ENCODE results near the gene CFAP73. TPM values are rescaled to one million over a fixed set of nuclear protein-coding genes. Genes with fewer than 3 reads are reported as not detected.

CFAP73 gene
- total RNA-seq, 1 donor from 2014 or later = not detected

- no peak overlapping the region for H3K4me3 Mint-ChIP-seq (ENCODE audit: unreplicated experiment)
- H3K36me3 Mint-ChIP-seq (ENCODE audit: low read depth) = no peaks in the 10 kb centered on the region
- H3K27ac Mint-ChIP-seq (ENCODE audit: unreplicated experiment) = no peak overlapping the region
- peaks cover 15% of the 10 kb centered on the region for H3K27me3 Mint-ChIP-seq (ENCODE audit: low read depth)
- DNase-seq (ENCODE audit: low spot score) = no peak
- H3K4me1 Mint-ChIP-seq (ENCODE audit: low read depth) = no peaks in the 10 kb centered on the region
- TF ChIP-seq CTCF (IDR thresholded peaks at IDR 0.05) = no peak
- peaks cover 9% of the 10 kb centered on the region for H3K9me3 Mint-ChIP-seq (ENCODE audit: low read depth)
Measured at GRCh38 chr12:113142886-113143332, 6.6 kb upstream of the CFAP73 start.

DNA sequence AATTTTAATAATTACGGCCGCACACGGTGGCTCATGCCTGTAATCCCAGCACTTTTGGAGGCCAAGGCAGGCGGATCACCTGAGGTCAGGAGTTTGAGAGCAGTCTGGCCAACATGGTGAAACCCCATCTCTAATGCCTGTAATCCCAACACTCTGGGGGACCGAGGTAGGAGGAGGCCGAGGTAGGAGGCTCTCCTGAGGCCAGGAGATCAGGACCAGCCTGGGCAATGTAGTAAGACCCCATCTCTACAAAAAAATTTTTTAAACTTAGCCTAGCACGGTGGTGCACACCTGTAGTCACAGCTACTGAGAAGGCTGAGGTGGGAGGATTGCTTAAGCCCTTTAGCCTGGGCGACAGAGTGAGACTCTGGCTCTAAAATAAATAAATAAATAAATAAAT lies 5.6 kb upstream of the CFAP73 start:
- Mint-ChIP-seq H3K4me3 (ENCODE audit: unreplicated experiment) (no peak overlapping the region), H3K4me1 (ENCODE audit: low read depth) (no peaks in the 10 kb centered on the region), H3K9me3 (ENCODE audit: low read depth) (peaks cover 9% of the 10 kb centered on the region), H3K27ac (ENCODE audit: unreplicated experiment) (no peak overlapping the region), H3K36me3 (ENCODE audit: low read depth) (no peaks in the 10 kb centered on the region), H3K27me3 (ENCODE audit: low read depth) (peaks cover 16% of the 10 kb centered on the region)
- no peak for DNase-seq (ENCODE audit: low spot score)
- TF ChIP-seq CTCF (IDR thresholded peaks at IDR 0.05) = no peak

- TF ChIP-seq CTCF (IDR thresholded peaks at IDR 0.05) = no peak
- Mint-ChIP-seq H3K4me3 (ENCODE audit: unreplicated experiment) (no peak overlapping the region), H3K36me3 (ENCODE audit: low read depth) (no peaks in the 10 kb centered on the region), H3K27ac (ENCODE audit: unreplicated experiment) (no peak overlapping the region), H3K27me3 (ENCODE audit: low read depth) (peaks cover 18% of the 10 kb centered on the region), H3K4me1 (ENCODE audit: low read depth) (peaks cover 5% of the 10 kb centered on the region), H3K9me3 (ENCODE audit: low read depth) (peaks cover 9% of the 10 kb centered on the region)
- DNase-seq (ENCODE audit: low spot score) = no peak
Measured at GRCh38 chr12:113144806-113145205, 4.7 kb upstream of the CFAP73 start.

GRCh38 chr12:113145720-113146551 lies 3.6 kb upstream of the CFAP73 start:
- Mint-ChIP-seq H3K9me3 (ENCODE audit: low read depth) (peaks cover 9% of the 10 kb centered on the region), H3K27ac (ENCODE audit: unreplicated experiment) (no peak overlapping the region), H3K4me1 (ENCODE audit: low read depth) (peaks cover 7% of the 10 kb centered on the region), H3K4me3 (ENCODE audit: unreplicated experiment) (no peak overlapping the region), H3K27me3 (ENCODE audit: low read depth) (peaks cover 20% of the 10 kb centered on the region), H3K36me3 (ENCODE audit: low read depth) (no peaks in the 10 kb centered on the region)
- DNase-seq (ENCODE audit: low spot score) = no peak
- TF ChIP-seq CTCF (IDR thresholded peaks at IDR 0.05) = no peak

DNA sequence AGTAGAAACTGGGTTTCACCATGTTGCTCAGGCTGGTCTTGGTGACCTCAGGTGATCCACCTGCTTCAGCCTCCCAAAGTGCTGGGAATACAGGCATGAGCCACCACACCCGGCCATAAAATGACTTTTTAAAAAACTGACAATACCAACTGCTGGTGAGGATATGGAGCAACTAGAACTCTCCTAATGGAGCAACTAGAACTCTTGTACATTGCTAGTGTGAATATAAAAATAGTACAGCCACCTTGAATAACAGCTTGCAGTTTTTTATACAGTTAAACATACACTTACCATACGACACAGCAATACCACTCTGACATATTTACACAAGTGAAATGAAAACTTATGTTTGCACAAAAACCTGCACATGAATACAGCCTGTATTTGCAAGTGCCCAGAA lies 2.5 kb upstream of the CFAP73 start:
- Mint-ChIP-seq H3K27ac (ENCODE audit: unreplicated experiment) (no peak overlapping the region), H3K4me1 (ENCODE audit: low read depth) (peaks cover 8% of the 10 kb centered on the region)

More for the DNA sequence above, 2.5 kb upstream of the CFAP73 start:
- DNase-seq (ENCODE audit: low spot score) = no peak
- H3K4me3 Mint-ChIP-seq (ENCODE audit: unreplicated experiment) = no peak overlapping the region
- H3K36me3 Mint-ChIP-seq (ENCODE audit: low read depth) = no peaks in the 10 kb centered on the region
- H3K9me3 Mint-ChIP-seq (ENCODE audit: low read depth) = peaks cover 9% of the 10 kb centered on the region
- H3K27me3 Mint-ChIP-seq (ENCODE audit: low read depth) = peaks cover 23% of the 10 kb centered on the region
- TF ChIP-seq CTCF (IDR thresholded peaks at IDR 0.05) = no peak

Data from chondrocyte (in vitro differentiated cells).